Measurements from ENCODE around the gene ASTN2. TPM values are rescaled to one million over a fixed set of nuclear protein-coding genes. Genes with fewer than 3 reads are reported as not detected.

Gene ASTN2
- total RNA-seq, 2 experiments from 2014 or later, result 1.7 to 4.2 TPM

- H3K79me2 ChIP-seq (ENCODE audit: insufficient read depth, low read depth, low read length), result no peaks in the 10 kb centered on the region
- no peak overlapping the region for H3K4me2 ChIP-seq (ENCODE audit: low read length)
- H2AFZ ChIP-seq (ENCODE audit: low read length), result no peak overlapping the region
- H3K4me1 ChIP-seq (ENCODE audit: insufficient read depth, low read length, poor library complexity, severe bottlenecking), result no peaks in the 10 kb centered on the region
- DNase-seq (ENCODE audit: low spot score), result no peak
- intact Hi-C loops (cut with micrococcal nuclease; ENCODE audit: unreplicated experiment), result no loop called here
- no peaks in the 10 kb centered on the region for H4K20me1 ChIP-seq (ENCODE audit: insufficient read depth, low read length)
- H3K36me3 ChIP-seq (ENCODE audit: insufficient read depth, low read length), result no peaks in the 10 kb centered on the region
- no TSS peak for BruUV-seq (replicated peaks)
- no peak for TF ChIP-seq EZH2phosphoT487 (IDR thresholded peaks at IDR 0.05; ENCODE audit: borderline replicate concordance, low read depth, low read length)
- TF ChIP-seq, protein P1, sequence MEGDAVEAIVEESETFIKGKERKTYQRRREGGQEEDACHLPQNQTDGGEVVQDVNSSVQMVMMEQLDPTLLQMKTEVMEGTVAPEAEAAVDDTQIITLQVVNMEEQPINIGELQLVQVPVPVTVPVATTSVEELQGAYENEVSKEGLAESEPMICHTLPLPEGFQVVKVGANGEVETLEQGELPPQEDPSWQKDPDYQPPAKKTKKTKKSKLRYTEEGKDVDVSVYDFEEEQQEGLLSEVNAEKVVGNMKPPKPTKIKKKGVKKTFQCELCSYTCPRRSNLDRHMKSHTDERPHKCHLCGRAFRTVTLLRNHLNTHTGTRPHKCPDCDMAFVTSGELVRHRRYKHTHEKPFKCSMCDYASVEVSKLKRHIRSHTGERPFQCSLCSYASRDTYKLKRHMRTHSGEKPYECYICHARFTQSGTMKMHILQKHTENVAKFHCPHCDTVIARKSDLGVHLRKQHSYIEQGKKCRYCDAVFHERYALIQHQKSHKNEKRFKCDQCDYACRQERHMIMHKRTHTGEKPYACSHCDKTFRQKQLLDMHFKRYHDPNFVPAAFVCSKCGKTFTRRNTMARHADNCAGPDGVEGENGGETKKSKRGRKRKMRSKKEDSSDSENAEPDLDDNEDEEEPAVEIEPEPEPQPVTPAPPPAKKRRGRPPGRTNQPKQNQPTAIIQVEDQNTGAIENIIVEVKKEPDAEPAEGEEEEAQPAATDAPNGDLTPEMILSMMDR (conservative IDR thresholded peaks at IDR 0.05; ENCODE audit: low read length), result no peak
- no peak overlapping the region for H3K4me3 ChIP-seq (ENCODE audit: low read depth, low read length, poor library complexity, severe bottlenecking)
- no peak overlapping the region for H3K27ac ChIP-seq (ENCODE audit: low read depth, low read length, poor library complexity, severe bottlenecking)
- POLR2A ChIA-PET, result no interaction called here
- no peaks in the 10 kb centered on the region for H3K9me3 ChIP-seq (ENCODE audit: low read length)
- CTCF ChIA-PET (ENCODE audit: unreplicated experiment), result no interaction called here
- no peaks in the 10 kb centered on the region for H3K9me2 ChIP-seq (ENCODE audit: insufficient read depth, low read length)
These were observed 379.3 kb downstream of the ASTN2 start for GRCh38 chr9:117035546-117035945.

DNA sequence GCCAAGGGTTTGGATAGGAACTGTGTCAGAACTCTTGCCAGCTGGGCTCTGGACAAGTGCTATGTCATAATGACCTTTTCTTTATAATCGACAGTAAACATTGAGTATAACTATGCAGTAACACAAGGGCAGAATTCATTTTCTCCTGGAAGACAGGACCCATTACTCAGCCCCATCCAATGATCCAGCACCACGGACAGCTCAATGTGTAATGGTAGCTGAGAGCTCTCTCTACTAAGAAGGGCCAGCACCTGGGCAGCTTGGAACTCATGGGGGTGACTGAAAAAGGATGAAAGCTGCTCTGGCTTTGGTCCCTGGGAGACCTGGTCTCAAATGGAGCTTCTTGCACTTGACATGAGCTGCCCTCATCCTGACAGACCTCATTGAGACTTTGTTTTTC, 380.0 kb downstream of the ASTN2 start:
- Histone ChIP-seq H3K4me3 (ENCODE audit: low read depth, low read length, poor library complexity, severe bottlenecking) (no peak overlapping the region), H2AFZ (ENCODE audit: low read length) (no peak overlapping the region), H3K9me2 (ENCODE audit: insufficient read depth, low read length) (no peaks in the 10 kb centered on the region), H3K4me1 (ENCODE audit: insufficient read depth, low read length, poor library complexity, severe bottlenecking) (no peaks in the 10 kb centered on the region), H3K36me3 (ENCODE audit: insufficient read depth, low read length) (no peaks in the 10 kb centered on the region), H3K4me2 (ENCODE audit: low read length) (no peak overlapping the region), H3K79me2 (ENCODE audit: insufficient read depth, low read depth, low read length) (no peaks in the 10 kb centered on the region), H3K27ac (ENCODE audit: low read depth, low read length, poor library complexity, severe bottlenecking) (no peak overlapping the region), H3K9me3 (ENCODE audit: low read length) (no peaks in the 10 kb centered on the region), H4K20me1 (ENCODE audit: insufficient read depth, low read length) (no peaks in the 10 kb centered on the region)
- ChIA-PET CTCF (ENCODE audit: unreplicated experiment) (no interaction called here), POLR2A (no interaction called here)
- no peak for DNase-seq (ENCODE audit: low spot score)
- intact Hi-C loops (cut with micrococcal nuclease; ENCODE audit: unreplicated experiment), result no loop called here
- TF ChIP-seq, protein P1 (conservative IDR thresholded peaks at IDR 0.05; ENCODE audit: low read length), result no peak
- TF ChIP-seq EZH2phosphoT487 (IDR thresholded peaks at IDR 0.05; ENCODE audit: borderline replicate concordance, low read depth, low read length), result no peak
- BruUV-seq (replicated peaks), result no TSS peak

DNA sequence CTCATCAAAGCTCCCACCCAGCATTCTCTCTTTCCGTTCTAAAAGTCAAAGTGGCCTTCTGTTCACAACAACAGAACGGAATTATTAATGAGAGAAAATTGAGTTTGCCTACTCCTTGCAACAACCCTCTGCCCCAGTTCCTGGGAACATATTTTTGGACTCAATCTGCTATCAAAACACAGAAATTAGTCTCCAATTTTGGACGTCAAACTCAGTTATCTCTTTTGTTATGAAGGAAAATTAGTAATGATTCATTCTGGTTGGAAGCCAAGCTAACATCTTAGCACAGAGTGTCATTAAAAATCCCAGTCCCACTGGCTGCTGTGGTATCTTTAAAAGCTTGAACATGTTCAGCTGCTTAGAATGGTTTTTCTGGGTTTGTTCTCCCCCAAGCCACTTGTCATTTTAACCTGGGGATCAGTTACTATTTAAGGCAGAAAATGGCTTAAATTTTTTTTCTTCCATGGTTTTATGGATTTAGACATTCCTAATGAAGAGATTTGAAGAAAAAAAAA, 384.5 kb downstream of the ASTN2 start:
- H2AFZ ChIP-seq (ENCODE audit: low read length), result no peak overlapping the region
- no peaks in the 10 kb centered on the region for H3K9me2 ChIP-seq (ENCODE audit: insufficient read depth, low read length)
- intact Hi-C loops (cut with micrococcal nuclease; ENCODE audit: unreplicated experiment), result no loop called here
- no peaks in the 10 kb centered on the region for H3K79me2 ChIP-seq (ENCODE audit: insufficient read depth, low read depth, low read length)
- no peaks in the 10 kb centered on the region for H3K4me1 ChIP-seq (ENCODE audit: insufficient read depth, low read length, poor library complexity, severe bottlenecking)
- H4K20me1 ChIP-seq (ENCODE audit: insufficient read depth, low read length), result no peaks in the 10 kb centered on the region
- no peak overlapping the region for H3K4me3 ChIP-seq (ENCODE audit: low read depth, low read length, poor library complexity, severe bottlenecking)
- CTCF ChIA-PET (ENCODE audit: unreplicated experiment), result no interaction called here
- no peak overlapping the region for H3K4me2 ChIP-seq (ENCODE audit: low read length)
- DNase-seq (ENCODE audit: low spot score), result no peak
- TF ChIP-seq, protein P1 (conservative IDR thresholded peaks at IDR 0.05; ENCODE audit: low read length), result no peak
- no peak for TF ChIP-seq EZH2phosphoT487 (IDR thresholded peaks at IDR 0.05; ENCODE audit: borderline replicate concordance, low read depth, low read length)
- H3K36me3 ChIP-seq (ENCODE audit: insufficient read depth, low read length), result no peaks in the 10 kb centered on the region
- no peaks in the 10 kb centered on the region for H3K9me3 ChIP-seq (ENCODE audit: low read length)
- BruUV-seq (replicated peaks), result no TSS peak
- no peak overlapping the region for H3K27ac ChIP-seq (ENCODE audit: low read depth, low read length, poor library complexity, severe bottlenecking)
- POLR2A ChIA-PET, result no interaction called here
